Natural killer cell treated with Interleukin-12 subunit alpha and Interleukin-12 subunit beta and Interleukin-15 and Interleukin-18, amount 100 ng/mL, for 72 hours (primary cell): ENCODE data around the gene STAT4. TPM values are rescaled to one million over a fixed set of nuclear protein-coding genes. Genes with fewer than 3 reads are reported as not detected.
A peak's percentile ranks its signal among the peaks of the same experiment; 100 is the strongest.

Source experiments
- ATAC-seq, 2 donors: fragments of 150-1000 bp; cut with Tn5 transposase in 1 of 2; sonication (Bioruptor Pico), chemical (Tn5 transposase) in 1 of 2; 2 replicates each; pipeline ENCODE4 v1.10.0; 2021
- DNase-seq: peaks from one replicate; pipeline ENCODE4 v3.0.0; 2022; ENCODE audit warnings: low spot score
- H3K27ac Mint-ChIP-seq, 2 donors: 1 replicate in 1 of 2; 2 replicates in 1 of 2; pipeline ENCODE4 v1.8.0; 2022; ENCODE audit warnings: mixed read lengths in 2 of 2, mild to moderate bottlenecking in 1 of 2, moderate library complexity in 1 of 2
- H3K27me3 Mint-ChIP-seq, 2 donors: 1 replicate in 1 of 2; 2 replicates in 1 of 2; pipeline ENCODE4 v1.8.0; 2022; ENCODE audit warnings: mixed read lengths in 2 of 2
- H3K36me3 Mint-ChIP-seq: one replicate; pipeline ENCODE4 v1.8.0; 2022; ENCODE audit warnings: mixed read lengths
- H3K4me1 Mint-ChIP-seq, 2 donors: 1 replicate in 1 of 2; 2 replicates in 1 of 2; pipeline ENCODE4 v1.8.0; 2022; ENCODE audit warnings: low read depth in 2 of 2, mixed read lengths in 2 of 2, mild to moderate bottlenecking in 1 of 2
- H3K4me3 Mint-ChIP-seq: one replicate; pipeline ENCODE4 v1.8.0; 2022; ENCODE audit warnings: mixed read lengths
- H3K9me3 Mint-ChIP-seq: 2 replicates; pipeline ENCODE4 v1.8.0; 2022; ENCODE audit warnings: mixed read lengths
- total RNA-seq, 2 donors: library from RNA; stranded (reverse); gene quantifications; one replicate each; pipeline ENCODE4 v1.2.3, GENCODE V29; 2022

The STAT4 gene
- total RNA-seq, 2 donors from 2014 or later: 133 to 241 TPM

DNA sequence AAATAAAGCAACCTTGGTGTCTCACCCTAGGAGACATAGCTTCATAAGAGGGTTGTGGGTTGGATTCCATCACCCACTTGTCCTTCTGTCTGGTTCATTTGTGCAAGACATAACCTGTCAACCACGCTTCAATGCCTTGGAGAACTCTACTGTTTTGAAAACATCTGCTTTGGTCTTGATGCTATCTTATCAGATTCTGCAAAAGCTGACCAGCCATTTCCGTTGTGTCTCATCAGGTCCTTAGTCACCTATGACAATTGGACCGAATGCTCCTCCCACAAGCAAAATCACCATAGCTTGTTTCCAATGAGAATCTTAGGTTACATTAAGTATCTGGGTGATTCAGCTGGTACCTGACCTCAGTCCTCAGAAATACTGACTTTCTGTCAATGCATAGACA is 35.4 kb downstream of the STAT4 start:
- Mint-ChIP-seq H3K27me3 (no peaks in the 10 kb centered on the region), H3K9me3 (no peaks in the 10 kb centered on the region), H3K4me3 (peak overlapping the region; percentile 74), H3K27ac (peak overlapping the region; percentile 90 to 95), H3K4me1 (peaks cover 68 to 83% of the 10 kb centered on the region in 2 donors), H3K36me3 (peaks cover 25% of the 10 kb centered on the region)
- ATAC-seq (peak; percentile 68 to 75), DNase-seq (peak; percentile 71)

DNA sequence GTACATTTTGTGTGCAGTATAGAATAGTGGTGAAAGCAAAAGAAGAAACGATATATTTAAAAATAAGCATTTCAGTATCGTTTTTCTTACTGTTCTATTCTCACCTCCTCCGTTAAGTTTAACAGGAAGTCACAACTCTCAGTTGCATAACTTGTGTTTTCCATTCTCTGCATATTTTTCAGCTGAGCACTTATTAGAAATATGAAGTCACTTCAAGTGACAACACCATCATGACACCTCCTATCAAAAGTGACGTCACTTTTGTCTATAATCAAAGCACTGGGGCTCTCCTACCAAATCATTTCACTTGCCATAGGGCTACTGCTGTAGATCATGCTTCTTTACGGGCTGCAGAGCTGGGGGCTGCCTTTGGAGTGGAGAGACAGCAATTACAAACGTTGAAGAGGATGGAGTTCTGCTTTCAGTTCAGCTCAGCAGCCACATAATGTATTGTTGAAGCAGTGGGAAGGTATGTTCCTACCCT is 36.3 kb downstream of the STAT4 start:
- peaks cover 70 to 85% of the 10 kb centered on the region in 2 donors for H3K4me1 Mint-ChIP-seq
- H3K27me3 Mint-ChIP-seq: no peaks in the 10 kb centered on the region
- ATAC-seq (peak; percentile 39 to 77), DNase-seq (peak; percentile 72)
- H3K27ac Mint-ChIP-seq: peak overlapping the region; percentile 90 to 95
- peaks cover 25% of the 10 kb centered on the region for H3K36me3 Mint-ChIP-seq
- H3K9me3 Mint-ChIP-seq: no peaks in the 10 kb centered on the region
- peak overlapping the region; percentile 74 for H3K4me3 Mint-ChIP-seq

DNA sequence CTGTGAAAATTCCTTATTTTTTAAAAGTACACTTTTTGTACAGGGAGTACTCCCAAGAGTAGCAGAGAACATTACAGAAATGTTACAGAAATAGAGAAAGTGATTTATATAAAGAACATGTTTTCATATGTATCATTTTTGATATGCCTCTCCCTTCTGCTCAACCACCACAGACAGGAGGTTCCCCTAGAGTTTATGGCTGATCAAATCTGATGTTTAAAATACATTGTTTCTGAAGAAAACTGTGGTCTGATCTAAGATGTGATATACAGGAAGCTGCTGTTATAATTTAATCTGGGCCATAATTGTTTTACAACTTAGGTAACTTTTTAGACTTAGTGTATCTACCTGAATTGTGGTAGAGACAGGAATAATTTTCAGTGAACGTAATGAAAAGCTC is 37.0 kb downstream of the STAT4 start:
- no peaks in the 10 kb centered on the region for H3K9me3 Mint-ChIP-seq
- H3K4me3 Mint-ChIP-seq: peak overlapping the region; percentile 74
- peaks cover 20% of the 10 kb centered on the region for H3K36me3 Mint-ChIP-seq
- no peak for DNase-seq
- H3K4me1 Mint-ChIP-seq: peaks cover 71 to 87% of the 10 kb centered on the region in 2 donors
- H3K27ac Mint-ChIP-seq: peak overlapping the region; percentile 90 to 95
- ATAC-seq: no peak
- H3K27me3 Mint-ChIP-seq: no peaks in the 10 kb centered on the region

DNA sequence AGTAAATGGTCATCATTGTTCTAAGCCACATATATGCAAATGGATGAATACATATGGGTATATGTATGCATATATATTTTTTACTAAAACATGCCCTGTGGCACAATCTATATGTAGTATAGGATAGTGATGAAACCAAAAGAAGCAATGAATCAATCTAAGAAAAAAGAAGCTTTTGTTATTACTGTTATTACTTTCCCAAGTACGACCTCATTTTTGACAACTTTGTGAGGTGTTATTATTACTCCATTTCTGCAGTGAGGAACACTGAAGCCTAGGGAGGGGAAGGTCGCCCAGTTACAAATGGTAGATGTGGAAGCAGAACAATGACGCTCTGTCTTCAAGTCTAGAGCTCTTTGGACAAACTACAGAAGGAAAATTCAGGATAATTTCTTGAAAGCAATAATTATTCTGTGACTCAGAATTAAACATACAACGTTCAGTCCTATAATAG is 38.3 kb downstream of the STAT4 start:
- H3K27ac Mint-ChIP-seq: peak overlapping the region; percentile 90 to 95
- H3K9me3 Mint-ChIP-seq: no peaks in the 10 kb centered on the region
- DNase-seq: peak; percentile 69
- peaks cover 12% of the 10 kb centered on the region for H3K36me3 Mint-ChIP-seq
- peaks cover 69 to 88% of the 10 kb centered on the region in 2 donors for H3K4me1 Mint-ChIP-seq
- ATAC-seq: peak; percentile 82
- H3K4me3 Mint-ChIP-seq: peak overlapping the region; percentile 74
- no peaks in the 10 kb centered on the region for H3K27me3 Mint-ChIP-seq

DNA sequence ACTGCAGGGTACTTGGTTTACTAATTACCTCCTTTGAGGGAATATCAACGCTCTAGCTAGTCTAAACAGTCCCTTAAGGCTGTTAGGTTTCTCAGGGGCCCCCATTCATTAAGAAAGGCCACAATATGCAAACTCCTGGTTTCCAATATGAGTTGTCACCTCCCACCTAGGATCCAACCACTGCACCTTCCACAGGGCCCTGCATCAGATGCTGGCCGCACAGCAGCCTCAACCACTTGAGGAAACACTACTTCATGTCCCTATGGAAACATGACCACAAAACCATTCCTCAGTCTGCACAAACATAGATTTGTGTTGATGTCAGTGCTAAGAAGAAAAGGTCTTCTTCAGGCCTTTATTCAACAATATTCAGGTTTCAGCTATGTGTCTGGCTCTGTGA is 40.9 kb downstream of the STAT4 start:
- H3K4me3 Mint-ChIP-seq: peak overlapping the region; percentile 67
- DNase-seq (peak; percentile 64), ATAC-seq (no peak)
- H3K9me3 Mint-ChIP-seq: peaks cover 2% of the 10 kb centered on the region
- peaks cover 66 to 81% of the 10 kb centered on the region in 2 donors for H3K4me1 Mint-ChIP-seq
- no peaks in the 10 kb centered on the region for H3K27me3 Mint-ChIP-seq
- peak overlapping the region; percentile 82 to 95 for H3K27ac Mint-ChIP-seq
- peaks cover 24% of the 10 kb centered on the region for H3K36me3 Mint-ChIP-seq

DNA sequence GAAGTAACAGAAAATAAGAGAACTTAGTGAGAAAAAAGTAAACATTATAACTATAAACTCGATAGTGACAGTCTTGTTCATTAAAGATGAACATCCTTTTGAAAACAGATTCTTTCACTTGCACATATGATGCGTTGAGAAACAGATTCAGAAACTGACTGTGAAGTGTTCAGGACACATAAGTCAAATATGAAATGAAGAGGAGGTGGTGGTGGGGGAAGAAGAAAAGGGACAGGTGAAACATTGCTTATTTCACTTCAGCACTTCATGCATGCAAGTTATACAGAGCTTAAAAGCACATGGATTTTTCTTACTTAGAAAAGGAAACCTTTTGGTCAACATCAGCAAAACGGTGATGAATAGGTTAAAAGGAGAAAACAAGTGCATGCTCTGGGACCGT is 42.5 kb downstream of the STAT4 start:
- Mint-ChIP-seq H3K9me3 (peaks cover 2% of the 10 kb centered on the region), H3K27me3 (no peaks in the 10 kb centered on the region), H3K36me3 (peaks cover 22% of the 10 kb centered on the region), H3K4me1 (peaks cover 67 to 78% of the 10 kb centered on the region in 2 donors), H3K27ac (peak overlapping the region; percentile 82 to 95), H3K4me3 (peak overlapping the region; percentile 67)
- no peak for ATAC-seq
- no peak for DNase-seq

DNA sequence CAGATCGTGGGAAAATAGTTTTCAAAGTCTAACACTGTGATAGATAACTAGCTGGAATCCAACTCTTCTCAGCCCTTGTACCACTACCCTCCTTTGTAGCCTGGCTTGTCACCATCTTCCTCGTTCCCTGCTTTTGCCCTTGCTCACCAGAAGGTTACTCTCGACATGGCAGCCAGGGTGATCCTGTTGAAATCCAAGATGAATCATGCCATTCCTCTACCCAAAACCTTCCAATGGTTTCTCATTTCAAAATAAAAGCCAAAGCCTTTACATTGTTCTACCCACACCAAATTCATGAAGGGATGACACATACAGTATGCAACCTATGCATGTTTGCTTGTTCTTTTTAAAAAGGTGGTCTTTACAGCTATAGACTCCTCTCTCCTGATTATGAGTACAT is 45.7 kb downstream of the STAT4 start:
- Mint-ChIP-seq H3K27ac (peak overlapping the region; percentile 72 to 95), H3K4me1 (peaks cover 61 to 68% of the 10 kb centered on the region in 2 donors), H3K9me3 (peaks cover 2% of the 10 kb centered on the region), H3K27me3 (no peaks in the 10 kb centered on the region), H3K4me3 (no peak overlapping the region), H3K36me3 (peaks cover 30% of the 10 kb centered on the region)
- ATAC-seq (no peak), DNase-seq (no peak)

DNA sequence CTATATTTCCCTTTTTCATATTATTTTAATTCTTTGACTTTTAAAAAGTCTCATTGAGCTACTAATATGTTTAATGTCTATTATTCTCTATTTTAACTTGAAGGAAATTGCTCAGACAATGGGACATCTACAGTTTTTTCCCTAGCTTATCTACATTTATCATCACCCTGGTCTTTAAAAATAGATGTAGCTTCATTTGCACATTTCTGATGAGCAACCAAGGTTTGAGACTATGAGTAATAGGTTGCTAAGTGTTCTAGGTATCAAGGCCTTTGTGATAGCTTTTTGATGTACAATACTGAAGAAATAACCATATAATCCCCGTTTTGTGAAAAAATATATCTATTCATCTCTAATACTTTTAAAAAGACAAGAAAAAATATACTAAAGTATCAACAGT is 47.0 kb downstream of the STAT4 start:
- Mint-ChIP-seq H3K4me1 (peaks cover 54 to 55% of the 10 kb centered on the region in 2 donors), H3K36me3 (peaks cover 27% of the 10 kb centered on the region)

DNA sequence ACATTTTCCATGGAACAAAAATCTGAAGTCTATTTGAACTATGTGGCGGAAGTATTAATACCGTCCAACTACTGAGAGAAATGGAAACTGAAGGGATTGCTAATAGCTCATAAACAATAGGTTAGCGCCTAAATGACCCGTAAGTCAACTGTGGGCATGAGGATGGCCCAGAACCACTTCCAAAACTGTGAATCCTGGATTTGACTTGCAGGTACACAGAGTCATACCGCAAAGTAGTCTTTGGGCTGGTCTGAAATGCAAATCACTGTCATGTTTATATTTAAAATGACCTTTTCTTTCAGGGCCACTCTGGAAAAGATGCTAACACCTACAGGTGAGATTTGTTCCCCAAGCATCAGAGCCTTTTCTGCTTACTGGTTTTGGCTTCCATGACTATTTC is 50.6 kb downstream of the STAT4 start:
- H3K9me3 Mint-ChIP-seq: peaks cover 2% of the 10 kb centered on the region
- no peaks in the 10 kb centered on the region for H3K27me3 Mint-ChIP-seq
- no peak for DNase-seq
- no peak for ATAC-seq
- peaks cover 55 to 56% of the 10 kb centered on the region in 2 donors for H3K4me1 Mint-ChIP-seq
- peaks cover 44% of the 10 kb centered on the region for H3K36me3 Mint-ChIP-seq
- no peak overlapping the region for H3K27ac Mint-ChIP-seq
- no peak overlapping the region for H3K4me3 Mint-ChIP-seq

More for the DNA sequence above, 47.0 kb downstream of the STAT4 start:
- no peaks in the 10 kb centered on the region for H3K27me3 Mint-ChIP-seq
- H3K9me3 Mint-ChIP-seq: peaks cover 2% of the 10 kb centered on the region
- DNase-seq: no peak
- H3K27ac Mint-ChIP-seq: peak overlapping the region; percentile 72 to 95
- no peak overlapping the region for H3K4me3 Mint-ChIP-seq
- ATAC-seq: peak; percentile 62 to 71

DNA sequence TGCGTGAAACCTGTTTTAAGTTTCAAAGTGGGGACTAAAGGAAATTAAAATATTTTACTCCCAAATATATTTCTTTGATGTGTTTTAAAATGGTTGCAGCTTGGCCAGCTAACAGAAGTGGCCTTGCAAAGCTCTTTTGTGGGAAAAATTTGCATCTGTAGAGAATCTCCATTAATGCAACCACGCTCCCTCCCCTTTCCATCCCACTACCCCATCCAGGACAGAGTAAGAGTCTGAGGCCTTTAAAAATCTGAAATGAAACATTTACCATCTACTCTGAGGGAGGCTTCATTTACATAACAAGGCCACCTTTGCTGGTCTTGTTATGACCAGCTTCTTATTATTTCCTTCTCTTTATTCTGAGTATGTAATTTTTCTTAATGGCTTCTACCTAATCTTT is 63.5 kb downstream of the STAT4 start:
- DNase-seq: no peak

DNA sequence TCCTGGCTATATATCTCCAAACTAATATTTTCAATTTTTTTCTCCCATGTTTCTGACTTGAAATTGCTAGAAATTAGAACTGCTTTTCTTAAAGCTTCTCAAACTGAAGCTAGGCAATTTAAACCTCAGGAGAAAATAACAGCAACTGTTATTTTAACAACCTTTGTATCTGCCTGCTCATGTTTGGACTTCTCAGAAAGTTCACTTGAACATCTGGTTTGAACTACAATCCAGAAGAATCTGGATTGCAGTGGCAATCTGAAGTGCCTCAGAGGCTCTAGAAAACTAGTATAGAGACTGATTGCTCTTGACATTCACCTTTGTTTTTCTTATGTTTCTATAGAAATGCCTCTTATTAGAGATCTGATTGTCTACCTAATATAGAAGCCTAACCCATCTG is 64.1 kb downstream of the STAT4 start:
- ATAC-seq (no peak), DNase-seq (no peak)
- H3K4me1 Mint-ChIP-seq: peaks cover 49 to 52% of the 10 kb centered on the region in 2 donors
- H3K27ac Mint-ChIP-seq: peak overlapping the region; percentile 49 to 82
- H3K4me3 Mint-ChIP-seq: no peak overlapping the region
- H3K27me3 Mint-ChIP-seq: no peaks in the 10 kb centered on the region
- H3K9me3 Mint-ChIP-seq: no peaks in the 10 kb centered on the region
- peaks cover 21% of the 10 kb centered on the region for H3K36me3 Mint-ChIP-seq

More for the DNA sequence above, 63.5 kb downstream of the STAT4 start:
- no peak overlapping the region for H3K4me3 Mint-ChIP-seq
- H3K4me1 Mint-ChIP-seq: peaks cover 45 to 46% of the 10 kb centered on the region in 2 donors
- H3K27me3 Mint-ChIP-seq: no peaks in the 10 kb centered on the region
- no peak for ATAC-seq
- H3K9me3 Mint-ChIP-seq: no peaks in the 10 kb centered on the region
- peaks cover 21% of the 10 kb centered on the region for H3K36me3 Mint-ChIP-seq
- peak overlapping the region; percentile 33 to 82 for H3K27ac Mint-ChIP-seq

DNA sequence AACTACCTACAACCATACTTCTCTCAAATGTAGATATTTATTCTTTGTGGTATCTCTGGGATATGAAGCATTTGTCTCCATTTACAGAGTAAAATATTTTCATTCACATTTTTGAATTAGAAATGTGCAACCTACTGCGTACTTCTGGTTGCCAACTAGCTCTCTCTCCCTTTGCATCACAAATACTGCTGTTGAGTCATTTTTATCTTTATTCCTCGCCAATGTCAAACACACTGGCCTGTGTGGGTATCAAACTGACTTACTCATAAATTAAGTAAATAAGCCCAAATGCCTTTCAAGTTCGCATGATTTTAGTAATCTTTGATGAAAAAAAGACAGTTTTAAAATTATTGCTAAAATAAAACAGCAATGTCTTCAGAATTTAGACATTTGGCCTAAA is 67.3 kb downstream of the STAT4 start:
- Mint-ChIP-seq H3K4me3 (no peak overlapping the region), H3K36me3 (peaks cover 28% of the 10 kb centered on the region), H3K9me3 (peaks cover 3% of the 10 kb centered on the region), H3K27ac (peak overlapping the region; percentile 66 to 77), H3K27me3 (no peaks in the 10 kb centered on the region), H3K4me1 (peaks cover 48 to 49% of the 10 kb centered on the region in 2 donors)
- DNase-seq (no peak), ATAC-seq (no peak)

DNA sequence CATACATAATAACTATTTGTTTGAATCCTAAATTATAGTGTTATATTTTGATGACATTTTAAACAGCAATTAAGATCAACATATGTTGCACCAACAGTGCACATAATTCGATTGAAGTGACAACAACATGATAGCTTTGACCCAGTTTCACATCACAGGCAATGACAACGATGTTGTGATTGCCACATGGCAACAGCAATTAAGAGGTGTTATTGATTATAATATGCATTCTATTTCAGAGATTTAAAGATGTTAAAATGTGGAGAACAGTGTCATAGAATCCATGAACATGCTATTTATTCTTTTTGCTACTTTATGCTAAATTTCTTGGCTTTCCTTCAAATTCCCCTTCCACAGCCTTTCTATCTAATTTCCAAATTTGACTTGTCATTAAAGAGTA is 68.5 kb downstream of the STAT4 start:
- no peak overlapping the region for H3K4me3 Mint-ChIP-seq
- no peaks in the 10 kb centered on the region for H3K27me3 Mint-ChIP-seq
- no peak for ATAC-seq
- H3K4me1 Mint-ChIP-seq: peaks cover 41 to 43% of the 10 kb centered on the region in 2 donors
- H3K27ac Mint-ChIP-seq: peak overlapping the region; percentile 13 to 77
- DNase-seq: no peak
- peaks cover 3% of the 10 kb centered on the region for H3K9me3 Mint-ChIP-seq
- peaks cover 26% of the 10 kb centered on the region for H3K36me3 Mint-ChIP-seq

DNA sequence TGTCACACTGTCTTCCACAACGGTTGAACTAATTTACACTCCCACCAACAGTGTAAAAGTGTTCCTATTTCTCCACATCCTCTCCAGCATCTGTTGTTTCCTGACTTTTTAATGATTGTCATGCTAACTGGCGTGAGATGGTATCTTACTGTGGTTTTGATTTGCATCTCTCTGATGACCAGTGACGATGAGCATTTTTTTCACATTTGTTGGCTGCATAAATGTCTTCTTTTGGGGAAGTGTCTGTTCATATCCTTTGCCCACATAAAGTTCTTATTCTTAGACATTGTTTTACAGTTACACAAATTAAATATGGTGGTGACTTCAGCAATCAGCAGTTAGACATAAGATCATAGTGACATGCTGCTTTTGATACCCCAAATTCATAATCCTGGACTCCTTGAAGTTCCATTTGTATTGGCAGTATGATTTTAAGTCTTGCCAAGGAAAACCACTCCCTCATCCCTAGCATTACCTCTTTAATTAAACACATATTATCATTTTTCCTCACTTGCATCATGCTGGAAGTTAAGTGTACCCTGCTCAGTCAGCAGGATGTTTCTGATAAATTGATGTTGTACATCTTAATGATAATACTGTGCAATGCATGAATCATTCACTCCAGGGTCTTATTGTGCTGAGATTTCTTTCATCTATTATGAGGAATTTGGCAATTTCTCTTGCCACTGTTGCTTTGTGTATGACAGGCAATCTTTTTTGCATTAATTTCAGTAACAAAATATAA is 69.2 kb downstream of the STAT4 start:
- Mint-ChIP-seq H3K36me3 (peaks cover 20% of the 10 kb centered on the region), H3K4me3 (no peak overlapping the region), H3K4me1 (peaks cover 35 to 37% of the 10 kb centered on the region in 2 donors), H3K9me3 (peaks cover 3% of the 10 kb centered on the region), H3K27ac (peak overlapping the region; percentile 13 to 77), H3K27me3 (no peaks in the 10 kb centered on the region)
- no peak for DNase-seq
- no peak for ATAC-seq
